H1 (cell line): ENCODE results near the gene PERCC1. TPM values are rescaled to one million over a fixed set of nuclear protein-coding genes. Genes with fewer than 3 reads are reported as not detected.

Experiments
- CTCF ChIA-PET: fragments of 300-600 bp; sonication (Branson Sonifier 250); formaldehyde crosslinking; loops from one replicate; lab custom pipeline; 2021; ENCODE audit not compliant: partially characterized antibody; lab: Charles Lee
- POLR2A ChIA-PET: fragments of 300-600 bp; sonication (Branson Sonifier 250); formaldehyde crosslinking; loops from one replicate; lab custom pipeline; 2021; ENCODE audit warnings: inconsistent platforms; ENCODE audit not compliant: partially characterized antibody; lab: Charles Lee
- DNase-seq, 2 experiments: peaks; one replicate each; pipeline versions ENCODE4 v3.0.0 to v3.0.0-alpha.2; 2010 to 2022; ENCODE audit warnings: low spot score in 2 of 2, low read depth in 1 of 2, mixed read lengths in 1 of 2
- FAIRE-seq: peaks from 2 replicates; lab custom pipeline; 2011; peaks lifted over from hg19 to GRCh38; lab: Jason Lieb, UNC
- H2AFZ ChIP-seq: 2 replicates; pipeline ENCODE4 v1.8.1; 2012; ENCODE audit warnings: low read length, inconsistent platforms
- H2AK5ac ChIP-seq: 2 replicates; pipeline ENCODE4 v1.6.1; 2013; ENCODE audit warnings: low read depth, low read length
- H2BK120ac ChIP-seq: replicated peaks from 2 replicates; pipeline ENCODE3; 2013; ENCODE audit warnings: low read depth, low read length, inconsistent platforms
- H2BK12ac ChIP-seq: 2 replicates; pipeline ENCODE4 v1.6.1; 2013; ENCODE audit warnings: low read depth, low read length
- H2BK15ac ChIP-seq: 2 replicates; pipeline ENCODE4 v1.6.1; 2013; ENCODE audit warnings: low read length
- H2BK20ac ChIP-seq: 2 replicates; pipeline ENCODE4 v1.6.1; 2013; ENCODE audit warnings: low read length
- H2BK5ac ChIP-seq: 2 replicates; pipeline ENCODE4 v1.6.1; 2013; ENCODE audit warnings: low read depth, low read length
- H3K14ac ChIP-seq: 2 replicates; pipeline ENCODE4 v1.6.1; 2013; ENCODE audit warnings: inconsistent platforms; ENCODE audit not compliant: insufficient read length
- H3K18ac ChIP-seq: 2 replicates; pipeline ENCODE4 v1.6.1; 2013; ENCODE audit warnings: low read length; ENCODE audit errors: extremely low read depth
- H3K23ac ChIP-seq: 2 replicates; pipeline ENCODE4 v1.6.1; 2013; ENCODE audit warnings: inconsistent platforms; ENCODE audit not compliant: insufficient read length
- H3K23me2 ChIP-seq: 2 replicates; pipeline ENCODE4 v1.6.1; 2013; ENCODE audit warnings: low read depth, low read length
- H3K27ac ChIP-seq: 2 replicates; pipeline ENCODE4 v1.6.1; 2011; ENCODE audit warnings: low read depth, low read length, inconsistent platforms
- H3K27me3 ChIP-seq, 4 experiments: replicated peaks in 1 of 4; 1 replicate in 1 of 4; 2 replicates in 3 of 4; pipeline versions ENCODE4 v1.6.1 to v1.8.1; 2011 to 2013; ENCODE audit warnings: low read length in 3 of 4, mild to moderate bottlenecking in 3 of 4, inconsistent platforms in 2 of 4, mixed read lengths in 2 of 4, moderate library complexity in 1 of 4; ENCODE audit not compliant: control insufficient read depth in 3 of 4, insufficient read depth in 3 of 4; ENCODE audit errors: extremely low read depth in 1 of 4
- H3K36me3 ChIP-seq, 4 experiments: 2 replicates each; pipeline versions ENCODE4 v1.6.1 to v1.8.1; 2011 to 2013; ENCODE audit warnings: mild to moderate bottlenecking in 4 of 4, low read length in 3 of 4, moderate library complexity in 2 of 4, control low read depth in 1 of 4, inconsistent platforms in 1 of 4; ENCODE audit not compliant: insufficient read depth in 4 of 4, control insufficient read depth in 2 of 4
- H3K4ac ChIP-seq: replicated peaks from 2 replicates; pipeline ENCODE3; 2013; ENCODE audit warnings: low read length, low read depth, mixed read lengths, inconsistent platforms; ENCODE audit not compliant: insufficient read length
- H3K4me1 ChIP-seq, 4 experiments: replicated peaks in 1 of 4; 1 replicate in 1 of 4; 2 replicates in 3 of 4; pipeline versions ENCODE4 v1.6.1 to v1.8.1; 2011 to 2013; ENCODE audit warnings: low read length in 3 of 4, inconsistent platforms in 2 of 4, mixed read lengths in 1 of 4; ENCODE audit not compliant: insufficient read depth in 4 of 4, control insufficient read depth in 3 of 4
- H3K4me2 ChIP-seq, 2 experiments: 2 replicates each; pipeline versions ENCODE4 v1.6.1 to v1.8.1; 2011 to 2013; ENCODE audit warnings: low read depth in 2 of 2, low read length in 2 of 2, control low read depth in 1 of 2, inconsistent platforms in 1 of 2, mild to moderate bottlenecking in 1 of 2; ENCODE audit not compliant: insufficient read depth in 1 of 2
- H3K4me3 ChIP-seq, 4 experiments: fragments of 200-600, 300-600 bp in 1 of 4; sonication (generic), shearing (Covaris generic), sonication (Bioruptor Twin) in 1 of 4; 2 replicates each; pipeline versions ENCODE4 v1.5.1 to v1.8.1; 2011 to 2016; ENCODE audit warnings: low read length in 4 of 4, low read depth in 3 of 4, control low read depth in 2 of 4, inconsistent platforms in 2 of 4, mild to moderate bottlenecking in 2 of 4, mixed read lengths in 1 of 4, moderate library complexity in 1 of 4; ENCODE audit not compliant: insufficient read depth in 2 of 4; ENCODE audit errors: extremely low read depth in 1 of 4
- H3K56ac ChIP-seq: replicated peaks from 2 replicates; pipeline ENCODE3; 2013; ENCODE audit warnings: low read depth, mild to moderate bottlenecking, mixed read lengths, low read length, inconsistent platforms; ENCODE audit not compliant: insufficient read length
- H3K79me1 ChIP-seq: 2 replicates; pipeline ENCODE4 v1.6.1; 2013; ENCODE audit warnings: low read depth, low read length, control low read depth
- H3K79me2 ChIP-seq, 2 experiments: 2 replicates each; pipeline versions ENCODE4 v1.6.1 to v1.8.1; 2012 to 2013; ENCODE audit warnings: low read length in 2 of 2, mild to moderate bottlenecking in 2 of 2, inconsistent platforms in 1 of 2; ENCODE audit not compliant: insufficient read depth in 2 of 2, control insufficient read depth in 1 of 2
- H3K9ac ChIP-seq, 4 experiments: replicated peaks in 1 of 4; 1 replicate in 1 of 4; 2 replicates in 3 of 4; pipeline versions ENCODE4 v1.6.1 to v1.8.1; 2011 to 2013; ENCODE audit warnings: low read depth in 3 of 4, low read length in 3 of 4, control low read depth in 2 of 4, mild to moderate bottlenecking in 2 of 4, moderate library complexity in 2 of 4, inconsistent platforms in 1 of 4; ENCODE audit errors: extremely low read depth in 1 of 4
- H3K9me3 ChIP-seq, 2 experiments: 2 replicates each; pipeline versions ENCODE4 v1.6.1 to v1.8.1; 2012 to 2013; ENCODE audit warnings: mild to moderate bottlenecking in 2 of 2, moderate library complexity in 2 of 2, control low read depth in 1 of 2, inconsistent platforms in 1 of 2, low read depth in 1 of 2, low read length in 1 of 2, mixed read lengths in 1 of 2; ENCODE audit not compliant: insufficient read depth in 2 of 2
- H4K20me1 ChIP-seq, 2 experiments: replicated peaks in 1 of 2; 2 replicates each; pipeline versions ENCODE3 to v1.8.1; 2011 to 2013; ENCODE audit warnings: inconsistent platforms in 2 of 2, low read length in 2 of 2, mild to moderate bottlenecking in 1 of 2; ENCODE audit not compliant: insufficient read depth in 2 of 2, control insufficient read depth in 1 of 2
- H4K5ac ChIP-seq: 2 replicates; pipeline ENCODE4 v1.6.1; 2013; ENCODE audit warnings: low read length, low read depth, mixed read lengths, inconsistent platforms; ENCODE audit not compliant: insufficient read length
- H4K8ac ChIP-seq: 2 replicates; pipeline ENCODE4 v1.8.0; 2013; ENCODE audit warnings: mild to moderate bottlenecking, moderate library complexity, low read length, inconsistent platforms; ENCODE audit not compliant: insufficient read depth; ENCODE audit errors: extremely low read depth
- H4K91ac ChIP-seq: replicated peaks from 2 replicates; pipeline ENCODE3; 2013; ENCODE audit warnings: low read length, mixed read lengths, inconsistent platforms; ENCODE audit not compliant: insufficient read length
- CBX5 ChIP-seq: fragments of 300-800, 300-1000 bp; sonication (generic); IDR thresholded peaks from 2 replicates; pipeline ENCODE4 v1.7.1; 2016; ENCODE audit warnings: antibody characterized with exemption, low read length, low read depth
- SIN3A ChIP-seq, 2 experiments: IDR thresholded peaks in 1 of 2; conservative IDR thresholded peaks in 1 of 2; 2 replicates each; pipeline ENCODE4 v1.6.1; 2011 to 2012; ENCODE audit warnings: low read length in 2 of 2, improper control_type of control experiment in 1 of 2, low read depth in 1 of 2, mild to moderate bottlenecking in 1 of 2
- WGBS, 2 experiments: shearing (Covaris generic) in 1 of 2; methylation state at CpG; one replicate each; pipeline versions ENCODE4 v1.1.6 to v1.1.7; 2013 to 2015; ENCODE audit warnings: low lambda C conversion rate in 2 of 2, mixed read lengths in 2 of 2, inconsistent platforms in 1 of 2, low coverage in 1 of 2, missing lambda C conversion rate in 1 of 2; ENCODE audit not compliant: insufficient replicate concordance in 2 of 2, insufficient coverage in 1 of 2, insufficient read length in 1 of 2; ENCODE audit errors: extremely low coverage in 1 of 2, missing lambda C conversion rate in 1 of 2; 5-methylcytosine and 5-hydroxymethylcytosine counted together
- polyA plus RNA-seq, 7 experiments: library from polyadenylated mRNA; depleted of rRNA in 3 of 7; stranded (reverse) in 5 of 7; unstranded in 2 of 7; fragments of >200 nt in 5 of 7; fragments of 200-250 nt in 2 of 7; gene quantifications; 1 replicate in 5 of 7; 2 replicates in 1 of 7; 4 replicates in 1 of 7; pipeline versions ENCODE4 v1.2.1 to v1.2.3, GENCODE V29; 2011 to 2013; ENCODE audit warnings: missing spikeins in 2 of 7, mixed read lengths in 2 of 7
- total RNA-seq: library from RNA; stranded (reverse); fragmentation: NEBNext Ultra II Directional; extraction: Animal tissue kit (Norgen Biotek cat#: 25700); gene quantifications from 2 replicates; pipeline ENCODE4 v1.2.1, GENCODE V29; 2021

PERCC1 gene
- total and polyA plus RNA-seq, 2 of the 8 experiments (the other 6 are each of a cell fraction or from before 2014, with no cell fraction given), result not detected

GRCh38 chr16:1407753-1408152, 23.1 kb upstream of the PERCC1 start:
- Histone ChIP-seq H3K36me3 (peaks cover 0 to 2% (median 0%) of the 10 kb centered on the region in 4 experiments; a peak in 4 of 8 replicates), H4K5ac (no peak overlapping the region), H3K9ac (0 out of 7 replicates have a peak overlapping the region, but pooled peaks of 1 of the 4 experiments have one; percentile 14), H3K4ac (no peak overlapping the region), H3K56ac (no peak overlapping the region), H2BK15ac (no peak overlapping the region), H2AK5ac (no peak overlapping the region), H3K79me1 (peaks cover 9% of the 10 kb centered on the region; the same call in 1 of the 2 replicates), H2BK120ac (no peak overlapping the region), H3K27me3 (no peaks in the 10 kb centered on the region), H3K4me3 (peak overlapping the region in 1 of 4 experiments; percentile 76; a peak in 3 of 8 replicates), H2BK12ac (no peak overlapping the region), H4K8ac (peak overlapping the region; percentile 36; the same call in 1 of the 2 replicates), H4K20me1 (peaks cover 2 to 21% of the 10 kb centered on the region in 2 experiments), H2BK5ac (no peak overlapping the region), H3K27ac (no peak overlapping the region), H2AFZ (no peak overlapping the region), H3K79me2 (peaks cover 0 to 23% of the 10 kb centered on the region in 2 experiments; a peak in 2 of 4 replicates), H4K91ac (no peak overlapping the region), H3K23me2 (peaks cover 2% of the 10 kb centered on the region; the same call in 1 of the 2 replicates), H3K18ac (no peak overlapping the region), H3K4me1 (no peaks in the 10 kb centered on the region), H3K23ac (no peak overlapping the region), H3K9me3 (no peaks in the 10 kb centered on the region), H2BK20ac (no peak overlapping the region), H3K4me2 (peak overlapping the region; percentile 59 to 95; a peak in 3 of 4 replicates), H3K14ac (no peak overlapping the region)
- CTCF ChIA-PET, result interaction anchor here (0.6 to 1.6 kb wide), 8 partner anchors 19 to 716 kb away, joined by 3 to 10 read pairs (median 4); no protein-coding TSS in a partner anchor
- DNase-seq (no peak), FAIRE-seq (no peak)
- POLR2A ChIA-PET, result interaction anchor here (0.6 to 1.5 kb wide), 7 partner anchors 10 to 1056 kb away, joined by 3 to 6 read pairs (median 4); partner anchors contain the start of gene UQCC4
- WGBS, 2 experiments, result 85% methylated on average over 7 of the region's 11 CpGs; no CpG with 5 or more reads in 1 of the 2 experiments
- no peak for TF ChIP-seq CBX5
- TF ChIP-seq SIN3A (conservative IDR thresholded peaks at IDR 0.05 in 1 of 2, IDR thresholded peaks at IDR 0.05 in 1 of 2; ENCODE audit: low read depth in 1 of 2, low read length in 2 of 2), result 0 out of 4 replicates have a peak, but pooled peaks of 1 of the 2 experiments have one; percentile 4
